ENCODE measurements around the gene CTNNA1.

CTNNA1 gene

DNA sequence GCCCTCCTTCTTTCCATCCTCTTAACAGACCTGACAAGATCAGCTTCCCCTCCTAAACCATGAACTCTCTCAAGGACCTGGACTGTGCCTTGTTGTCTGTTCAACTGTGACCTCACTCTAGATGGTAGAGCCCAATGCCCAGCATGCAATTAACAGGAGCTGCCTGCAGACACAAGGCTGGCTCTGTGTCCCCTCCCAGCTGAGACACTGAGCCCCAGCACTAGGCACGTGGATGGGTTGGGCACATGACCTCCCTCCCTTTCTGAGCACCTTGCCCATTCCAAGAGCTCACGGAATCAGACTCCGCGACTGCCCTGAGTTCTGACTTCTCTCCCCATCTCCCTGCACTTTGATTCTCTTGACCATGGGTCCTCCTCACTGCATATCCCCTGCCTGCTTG lies 215.4 kb downstream of the CTNNA1 start:
- Histone ChIP-seq H3K36me3 (ENCODE audit: control insufficient read depth in 2 of 2, insufficient read depth in 2 of 2, low read length in 2 of 2) (peaks cover 0 to 3% of the 10 kb centered on the region in 2 donors), H3K4me1 (ENCODE audit: control insufficient read depth, insufficient read depth, low read length) (peaks cover 5% of the 10 kb centered on the region), H3K9ac (ENCODE audit: low read length in 2 of 2) (no peak overlapping the region), H3K4me3 (ENCODE audit: low read length in 2 of 2) (no peak overlapping the region), H3K27me3 (ENCODE audit: control insufficient read depth in 1 of 2, insufficient read depth in 2 of 2, low read length in 2 of 2) (no peaks in the 10 kb centered on the region), H3K27ac (ENCODE audit: low read length) (no peak overlapping the region), H3K9me3 (ENCODE audit: control insufficient read depth in 2 of 2, low read length in 2 of 2) (no peaks in the 10 kb centered on the region)

DNA sequence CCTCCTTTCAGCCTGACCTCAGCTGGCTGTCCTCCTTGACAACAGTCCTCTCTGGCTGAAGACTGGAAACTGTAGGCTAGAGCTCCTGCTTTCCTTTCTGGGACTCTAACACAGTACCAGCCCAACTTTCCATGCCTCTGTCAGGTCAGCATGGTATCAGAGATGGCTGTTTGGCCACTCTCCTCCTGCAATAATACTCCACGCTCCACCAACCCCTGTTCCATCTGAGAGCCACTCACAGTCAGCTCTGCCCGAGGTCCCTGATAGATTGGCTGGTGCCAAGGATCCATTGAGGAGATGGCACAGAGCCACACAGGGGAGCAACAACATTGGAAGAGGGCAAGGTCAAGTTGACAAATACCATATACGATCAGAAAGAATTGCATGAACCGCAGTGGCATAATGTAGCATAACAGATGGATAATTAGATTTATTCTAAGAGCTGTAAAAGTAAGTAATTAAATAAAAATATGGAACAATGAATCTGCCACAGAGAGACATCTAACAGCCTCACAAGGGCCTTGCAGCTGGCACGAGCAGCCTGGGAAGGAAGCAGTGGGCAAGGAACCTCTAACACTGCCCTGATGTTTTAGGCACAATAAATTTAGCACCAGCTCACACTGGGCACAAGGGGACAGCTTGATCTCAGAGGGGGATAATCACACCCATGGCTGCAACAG lies 216.2 kb downstream of the CTNNA1 start:
- no peaks in the 10 kb centered on the region for H3K9me3 ChIP-seq (ENCODE audit: control insufficient read depth in 2 of 2, low read length in 2 of 2)
- peaks cover 9% of the 10 kb centered on the region for H3K4me1 ChIP-seq (ENCODE audit: control insufficient read depth, insufficient read depth, low read length)
- H3K27ac ChIP-seq (ENCODE audit: low read length): no peak overlapping the region
- no peaks in the 10 kb centered on the region for H3K27me3 ChIP-seq (ENCODE audit: control insufficient read depth in 1 of 2, insufficient read depth in 2 of 2, low read length in 2 of 2)
- H3K9ac ChIP-seq (ENCODE audit: low read length in 2 of 2): no peak overlapping the region
- peaks cover 0 to 3% of the 10 kb centered on the region in 2 donors for H3K36me3 ChIP-seq (ENCODE audit: control insufficient read depth in 2 of 2, insufficient read depth in 2 of 2, low read length in 2 of 2)
- H3K4me3 ChIP-seq (ENCODE audit: low read length in 2 of 2): no peak overlapping the region

DNA sequence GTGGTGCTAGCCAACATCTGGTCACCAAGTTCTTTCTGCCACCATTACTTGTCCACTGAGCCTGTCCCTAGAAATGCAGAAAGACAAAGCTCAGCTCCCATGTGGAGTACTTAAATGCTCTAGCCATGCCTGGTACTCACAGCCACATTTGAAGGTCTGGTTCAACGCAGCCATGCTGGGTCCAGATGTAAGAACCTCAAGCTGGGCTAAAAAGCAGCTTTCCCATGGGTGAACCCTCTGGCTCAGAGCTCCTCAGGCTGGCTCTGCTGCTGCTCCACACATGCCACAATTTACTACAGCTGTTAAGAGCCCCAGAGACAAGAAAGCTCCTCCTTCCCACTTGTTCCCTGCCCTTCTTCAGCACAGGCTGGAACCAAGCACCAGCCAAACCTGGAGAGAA lies 219.0 kb downstream of the CTNNA1 start:
- H3K36me3 ChIP-seq (ENCODE audit: control insufficient read depth in 2 of 2, insufficient read depth in 2 of 2, low read length in 2 of 2): peaks cover 0 to 3% of the 10 kb centered on the region in 2 donors
- no peaks in the 10 kb centered on the region for H3K9me3 ChIP-seq (ENCODE audit: control insufficient read depth in 2 of 2, low read length in 2 of 2)
- H3K27ac ChIP-seq (ENCODE audit: low read length): no peak overlapping the region
- no peak overlapping the region for H3K9ac ChIP-seq (ENCODE audit: low read length in 2 of 2)
- H3K4me3 ChIP-seq (ENCODE audit: low read length in 2 of 2): no peak overlapping the region
- H3K4me1 ChIP-seq (ENCODE audit: control insufficient read depth, insufficient read depth, low read length): peaks cover 19% of the 10 kb centered on the region
- H3K27me3 ChIP-seq (ENCODE audit: control insufficient read depth in 1 of 2, insufficient read depth in 2 of 2, low read length in 2 of 2): no peaks in the 10 kb centered on the region

DNA sequence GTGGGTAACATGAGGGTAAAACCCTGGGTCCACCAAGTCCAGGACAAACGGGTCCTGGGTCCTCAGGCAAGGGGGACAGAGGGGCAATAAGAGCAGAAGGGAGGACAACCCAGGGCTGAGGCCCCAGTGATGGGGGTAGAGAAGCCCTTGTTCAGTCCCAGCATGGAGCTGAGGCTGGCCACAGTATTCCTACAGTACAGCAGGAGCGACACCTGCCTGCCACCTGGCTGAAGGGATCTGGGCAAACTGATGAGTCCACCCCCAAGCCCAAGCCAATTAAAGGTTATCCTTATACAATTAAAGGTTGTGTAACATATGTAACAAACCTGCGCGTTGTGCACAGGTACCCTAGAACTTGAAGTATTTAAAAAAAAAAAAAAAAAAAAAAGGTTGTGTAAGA lies 219.6 kb downstream of the CTNNA1 start:
- no peak overlapping the region for H3K9ac ChIP-seq (ENCODE audit: low read length in 2 of 2)
- peaks cover 0 to 3% of the 10 kb centered on the region in 2 donors for H3K36me3 ChIP-seq (ENCODE audit: control insufficient read depth in 2 of 2, insufficient read depth in 2 of 2, low read length in 2 of 2)
- H3K27me3 ChIP-seq (ENCODE audit: control insufficient read depth in 1 of 2, insufficient read depth in 2 of 2, low read length in 2 of 2): no peaks in the 10 kb centered on the region
- no peak overlapping the region for H3K27ac ChIP-seq (ENCODE audit: low read length)
- H3K4me1 ChIP-seq (ENCODE audit: control insufficient read depth, insufficient read depth, low read length): peaks cover 19% of the 10 kb centered on the region
- no peak overlapping the region for H3K4me3 ChIP-seq (ENCODE audit: low read length in 2 of 2)
- no peaks in the 10 kb centered on the region for H3K9me3 ChIP-seq (ENCODE audit: control insufficient read depth in 2 of 2, low read length in 2 of 2)

GRCh38 chr5:138974227-138975063 lies 221.2 kb downstream of the CTNNA1 start:
- H3K9ac ChIP-seq (ENCODE audit: low read length in 2 of 2): peak overlapping the region in 1 of 2 donors; percentile 13
- H3K9me3 ChIP-seq (ENCODE audit: control insufficient read depth in 2 of 2, low read length in 2 of 2): no peaks in the 10 kb centered on the region
- no peaks in the 10 kb centered on the region for H3K27me3 ChIP-seq (ENCODE audit: control insufficient read depth in 1 of 2, insufficient read depth in 2 of 2, low read length in 2 of 2)
- H3K4me3 ChIP-seq (ENCODE audit: low read length in 2 of 2): no peak overlapping the region
- peak overlapping the region; percentile 37 for H3K27ac ChIP-seq (ENCODE audit: low read length)
- H3K36me3 ChIP-seq (ENCODE audit: control insufficient read depth in 2 of 2, insufficient read depth in 2 of 2, low read length in 2 of 2): peaks cover 0 to 3% of the 10 kb centered on the region in 2 donors
- peaks cover 19% of the 10 kb centered on the region for H3K4me1 ChIP-seq (ENCODE audit: control insufficient read depth, insufficient read depth, low read length)

- Histone ChIP-seq H3K27ac (ENCODE audit: low read length) (peak overlapping the region; percentile 37), H3K9me3 (ENCODE audit: control insufficient read depth in 2 of 2, low read length in 2 of 2) (no peaks in the 10 kb centered on the region), H3K4me3 (ENCODE audit: low read length in 2 of 2) (no peak overlapping the region), H3K4me1 (ENCODE audit: control insufficient read depth, insufficient read depth, low read length) (peaks cover 19% of the 10 kb centered on the region), H3K9ac (ENCODE audit: low read length in 2 of 2) (peak overlapping the region in 1 of 2 donors; percentile 13), H3K36me3 (ENCODE audit: control insufficient read depth in 2 of 2, insufficient read depth in 2 of 2, low read length in 2 of 2) (peaks cover 0 to 3% of the 10 kb centered on the region in 2 donors), H3K27me3 (ENCODE audit: control insufficient read depth in 1 of 2, insufficient read depth in 2 of 2, low read length in 2 of 2) (no peaks in the 10 kb centered on the region)
Observed at GRCh38 chr5:138975098-138975847, 222.0 kb downstream of the CTNNA1 start.

- Histone ChIP-seq H3K9me3 (ENCODE audit: control insufficient read depth in 2 of 2, low read length in 2 of 2) (no peaks in the 10 kb centered on the region), H3K9ac (ENCODE audit: low read length in 2 of 2) (no peak overlapping the region), H3K27ac (ENCODE audit: low read length) (no peak overlapping the region), H3K27me3 (ENCODE audit: control insufficient read depth in 1 of 2, insufficient read depth in 2 of 2, low read length in 2 of 2) (no peaks in the 10 kb centered on the region), H3K4me3 (ENCODE audit: low read length in 2 of 2) (no peak overlapping the region), H3K36me3 (ENCODE audit: control insufficient read depth in 2 of 2, insufficient read depth in 2 of 2, low read length in 2 of 2) (no peaks in the 10 kb centered on the region), H3K4me1 (ENCODE audit: control insufficient read depth, insufficient read depth, low read length) (peaks cover 26% of the 10 kb centered on the region)
Observed at GRCh38 chr5:138978080-138978479, 224.9 kb downstream of the CTNNA1 start.

GRCh38 chr5:138978581-138978980 lies 225.4 kb downstream of the CTNNA1 start:
- H3K9me3 ChIP-seq (ENCODE audit: control insufficient read depth in 2 of 2, low read length in 2 of 2): no peaks in the 10 kb centered on the region
- no peak overlapping the region for H3K27ac ChIP-seq (ENCODE audit: low read length)
- no peak overlapping the region for H3K9ac ChIP-seq (ENCODE audit: low read length in 2 of 2)
- H3K36me3 ChIP-seq (ENCODE audit: control insufficient read depth in 2 of 2, insufficient read depth in 2 of 2, low read length in 2 of 2): peaks cover 0 to under 1% of the 10 kb centered on the region in 2 donors
- peaks cover 26% of the 10 kb centered on the region for H3K4me1 ChIP-seq (ENCODE audit: control insufficient read depth, insufficient read depth, low read length)
- no peaks in the 10 kb centered on the region for H3K27me3 ChIP-seq (ENCODE audit: control insufficient read depth in 1 of 2, insufficient read depth in 2 of 2, low read length in 2 of 2)
- H3K4me3 ChIP-seq (ENCODE audit: low read length in 2 of 2): no peak overlapping the region

- no peaks in the 10 kb centered on the region for H3K27me3 ChIP-seq (ENCODE audit: control insufficient read depth in 1 of 2, insufficient read depth in 2 of 2, low read length in 2 of 2)
- peaks cover 14% of the 10 kb centered on the region for H3K4me1 ChIP-seq (ENCODE audit: control insufficient read depth, insufficient read depth, low read length)
- no peak overlapping the region for H3K4me3 ChIP-seq (ENCODE audit: low read length in 2 of 2)
- H3K9ac ChIP-seq (ENCODE audit: low read length in 2 of 2): no peak overlapping the region
- H3K27ac ChIP-seq (ENCODE audit: low read length): no peak overlapping the region
- H3K36me3 ChIP-seq (ENCODE audit: control insufficient read depth in 2 of 2, insufficient read depth in 2 of 2, low read length in 2 of 2): peaks cover 0 to 2% of the 10 kb centered on the region in 2 donors
- no peaks in the 10 kb centered on the region for H3K9me3 ChIP-seq (ENCODE audit: control insufficient read depth in 2 of 2, low read length in 2 of 2)
Observed at GRCh38 chr5:138979684-138980280, 226.6 kb downstream of the CTNNA1 start.

DNA sequence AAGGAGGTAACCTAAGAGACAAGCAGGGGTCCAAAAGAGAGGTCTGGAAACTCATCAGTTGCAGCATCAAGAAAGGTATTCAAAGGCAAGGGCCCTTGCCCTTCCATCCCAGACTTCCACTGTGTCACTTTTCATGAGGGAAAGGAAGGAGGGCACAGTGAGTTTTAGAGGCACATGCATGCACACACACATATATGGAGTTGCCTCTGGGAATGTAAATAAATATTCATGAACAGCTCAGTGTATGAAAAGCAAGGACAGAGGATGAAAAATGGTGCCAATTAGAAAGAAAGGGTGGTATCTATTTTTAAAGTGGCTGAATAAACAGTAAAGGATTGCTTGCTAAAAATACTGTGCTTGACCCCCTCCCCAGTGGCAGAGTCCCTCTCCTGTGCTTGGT lies 227.2 kb downstream of the CTNNA1 start:
- Histone ChIP-seq H3K4me1 (ENCODE audit: control insufficient read depth, insufficient read depth, low read length) (peaks cover 13% of the 10 kb centered on the region), H3K36me3 (ENCODE audit: control insufficient read depth in 2 of 2, insufficient read depth in 2 of 2, low read length in 2 of 2) (peaks cover 0 to 2% of the 10 kb centered on the region in 2 donors), H3K27ac (ENCODE audit: low read length) (no peak overlapping the region), H3K9me3 (ENCODE audit: control insufficient read depth in 2 of 2, low read length in 2 of 2) (no peaks in the 10 kb centered on the region), H3K4me3 (ENCODE audit: low read length in 2 of 2) (no peak overlapping the region), H3K9ac (ENCODE audit: low read length in 2 of 2) (no peak overlapping the region), H3K27me3 (ENCODE audit: control insufficient read depth in 1 of 2, insufficient read depth in 2 of 2, low read length in 2 of 2) (no peaks in the 10 kb centered on the region)

All from stomach smooth muscle (tissue), 2 donors.